ENCODE data around the gene CCDC186.

GRCh38 chr10:114081911-114082583 is 92.0 kb downstream of the CCDC186 start:
- TF ChIP-seq FOSB (CRISPR knock-in tag; IDR thresholded peaks at IDR 0.05) (no peak), MAX (IDR thresholded peaks at IDR 0.05) (peak; percentile 10; the same call in 1 of the 2 replicates), POLR2A (IDR thresholded peaks at IDR 0.05; ENCODE audit: low read length) (no peak), CTCF (IDR thresholded peaks at IDR 0.05) (no peak), CEBPB (IDR thresholded peaks at IDR 0.05) (no peak), CBX2 (IDR thresholded peaks at IDR 0.05; ENCODE audit: borderline replicate concordance, low read depth) (no peak), REST (IDR thresholded peaks at IDR 0.05) (no peak), JUNB (IDR thresholded peaks at IDR 0.05) (no peak), GATA3 (IDR thresholded peaks at IDR 0.05; ENCODE audit: borderline replicate concordance) (no peak; the same call in 1 of the 2 replicates), JUN (IDR thresholded peaks at IDR 0.05) (no peak), ESRRA (IDR thresholded peaks at IDR 0.05; ENCODE audit: borderline replicate concordance, low read length) (no peak), SMC3 (IDR thresholded peaks at IDR 0.05) (no peak), RFX5 (IDR thresholded peaks at IDR 0.05) (no peak)
